ACHN (cell line): Measurements from ENCODE around the gene SLC19A2.
"Not testable (repeated sequence)": the region's sequence is repeated elsewhere in the genome, so short reads cannot be mapped to it uniquely, and the experiment has no call there.

Source experiments
- DNase-seq: peaks from one replicate; pipeline ENCODE4 v3.0.0-alpha.2; 2015
- in situ Hi-C: cut with HindIII; loops from 2 replicates; pipeline ENCODE4 v1.10.0; 2017; ENCODE audit warnings: low sequenced_read_pairs, low pct_ligation_motif_present, low pct_unique_long_range_greater_than_20kb

SLC19A2 gene, protein sequence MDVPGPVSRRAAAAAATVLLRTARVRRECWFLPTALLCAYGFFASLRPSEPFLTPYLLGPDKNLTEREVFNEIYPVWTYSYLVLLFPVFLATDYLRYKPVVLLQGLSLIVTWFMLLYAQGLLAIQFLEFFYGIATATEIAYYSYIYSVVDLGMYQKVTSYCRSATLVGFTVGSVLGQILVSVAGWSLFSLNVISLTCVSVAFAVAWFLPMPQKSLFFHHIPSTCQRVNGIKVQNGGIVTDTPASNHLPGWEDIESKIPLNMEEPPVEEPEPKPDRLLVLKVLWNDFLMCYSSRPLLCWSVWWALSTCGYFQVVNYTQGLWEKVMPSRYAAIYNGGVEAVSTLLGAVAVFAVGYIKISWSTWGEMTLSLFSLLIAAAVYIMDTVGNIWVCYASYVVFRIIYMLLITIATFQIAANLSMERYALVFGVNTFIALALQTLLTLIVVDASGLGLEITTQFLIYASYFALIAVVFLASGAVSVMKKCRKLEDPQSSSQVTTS

GRCh38 chr1:169485431-169486280 lies at the start of gene SLC19A2:
TSS of gene SLC19A2 (minus strand) at chr1:169485944. CDS start at chr1:169485766, 178 bp downstream.
- in situ Hi-C loops, result no loop called here

GRCh38 chr1:169534653-169535052 lies 48.9 kb upstream of the SLC19A2 start:
- in situ Hi-C loops, result no loop called here
- no peak for DNase-seq

More at GRCh38 chr1:169485431-169486280, at the start of gene SLC19A2:
- DNase-seq, result peak; percentile 100

GRCh38 chr1:169533528-169534190 lies 47.9 kb upstream of the SLC19A2 start:
- DNase-seq, in situ Hi-C loops: not testable (repeated sequence)

- in situ Hi-C loops, result no loop called here
- no peak for DNase-seq
These were observed 44.7 kb upstream of the SLC19A2 start for GRCh38 chr1:169530448-169530847.

GRCh38 chr1:169529068-169529642 lies 43.4 kb upstream of the SLC19A2 start:
- peak; percentile 77 for DNase-seq
- in situ Hi-C loops, result no loop called here

GRCh38 chr1:169528215-169529067 lies 42.7 kb upstream of the SLC19A2 start:
- in situ Hi-C loops, result no loop called here
- DNase-seq, result no peak

DNA sequence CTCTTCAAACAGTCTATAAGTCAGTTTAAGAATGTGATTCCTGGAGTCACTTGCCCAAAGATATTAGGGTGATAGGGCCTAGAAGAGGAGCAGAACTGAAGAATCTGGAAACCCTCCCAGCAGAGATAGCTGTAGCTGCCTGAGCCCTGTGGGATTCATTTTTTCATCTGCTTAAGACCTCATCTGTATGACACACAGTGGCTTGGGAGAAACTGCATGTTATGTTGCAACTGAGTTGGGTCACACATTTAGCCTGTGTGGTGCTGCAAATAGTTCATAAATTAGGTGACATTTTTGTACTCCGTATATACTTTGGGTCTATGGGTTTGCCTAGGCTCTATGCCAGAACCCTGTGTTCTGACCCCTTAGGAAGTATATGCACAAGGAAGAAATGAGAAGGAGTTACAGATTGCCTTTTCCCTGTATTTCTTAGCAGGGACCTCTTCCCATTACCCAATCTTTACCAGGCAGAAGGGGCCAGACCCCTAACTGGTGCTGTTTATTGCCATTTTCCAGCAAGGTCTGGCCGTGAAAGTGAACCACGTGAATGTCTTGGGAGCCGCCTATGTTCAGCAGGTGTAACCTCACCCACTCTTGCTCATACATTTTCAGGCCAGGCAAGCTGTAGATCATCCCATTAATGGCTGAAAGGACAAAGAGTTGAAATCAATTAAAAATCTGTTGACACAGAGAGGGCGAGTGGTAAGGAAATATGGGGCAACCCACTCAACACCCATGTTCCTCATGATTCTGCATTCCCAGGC lies 41.9 kb upstream of the SLC19A2 start:
- in situ Hi-C loops, result no loop called here
- DNase-seq, result no peak

DNA sequence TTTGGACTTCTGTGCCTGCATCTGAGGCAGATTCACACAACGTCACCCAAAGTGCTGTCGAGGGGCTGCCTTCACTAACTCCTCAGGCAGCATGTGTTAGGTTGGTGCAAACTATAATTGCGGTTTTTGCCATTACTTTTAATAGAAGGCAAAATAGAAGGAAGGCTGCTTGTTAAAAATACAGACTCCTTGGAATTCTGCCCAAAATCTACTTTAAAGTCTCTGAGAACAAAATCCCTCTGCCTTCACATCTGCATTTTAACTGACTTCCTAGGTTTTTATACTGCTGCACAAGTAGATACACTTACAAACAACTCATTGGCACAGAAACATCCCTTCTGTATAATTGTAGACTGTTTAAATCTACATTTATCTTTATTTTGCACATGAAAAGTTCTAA lies 41.3 kb upstream of the SLC19A2 start:
- no peak for DNase-seq
- in situ Hi-C loops, result no loop called here

DNA sequence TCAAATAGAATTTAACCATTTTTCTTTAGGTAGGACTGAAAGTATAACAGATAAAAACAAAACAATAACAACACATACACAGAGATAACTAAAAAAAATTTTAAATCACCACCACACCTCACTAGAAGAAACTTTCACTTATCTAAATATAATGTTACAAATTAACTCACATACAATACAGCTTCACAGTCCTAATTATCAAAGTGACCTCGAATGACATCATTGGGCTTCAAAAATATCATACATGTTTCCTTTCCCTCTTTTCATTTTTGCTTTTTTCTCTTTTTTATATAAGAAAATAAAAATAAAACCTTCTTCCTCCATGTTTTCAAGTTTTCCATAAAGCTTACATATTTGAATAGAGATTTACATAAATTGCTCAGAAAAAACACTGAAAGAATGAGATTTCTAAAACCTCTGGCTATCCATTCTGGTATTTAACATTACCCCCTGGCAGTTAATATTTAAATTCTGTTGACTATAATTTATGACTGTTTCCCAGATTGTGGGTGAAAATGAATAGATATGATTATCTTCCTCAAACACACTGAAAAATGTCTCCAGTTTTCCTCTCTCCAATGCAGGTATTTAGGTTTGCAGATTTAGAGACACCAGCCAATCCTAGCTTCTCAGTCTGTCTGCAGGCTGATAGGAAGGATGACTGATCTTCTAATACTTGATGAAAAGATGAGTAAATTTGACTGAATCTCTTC lies 40.5 kb upstream of the SLC19A2 start:
- in situ Hi-C loops, result no loop called here

GRCh38 chr1:169525391-169525790 lies 39.6 kb upstream of the SLC19A2 start:
- DNase-seq, result no peak
- in situ Hi-C loops, result no loop called here

More for the DNA sequence above, 40.5 kb upstream of the SLC19A2 start:
- DNase-seq, result no peak

DNA sequence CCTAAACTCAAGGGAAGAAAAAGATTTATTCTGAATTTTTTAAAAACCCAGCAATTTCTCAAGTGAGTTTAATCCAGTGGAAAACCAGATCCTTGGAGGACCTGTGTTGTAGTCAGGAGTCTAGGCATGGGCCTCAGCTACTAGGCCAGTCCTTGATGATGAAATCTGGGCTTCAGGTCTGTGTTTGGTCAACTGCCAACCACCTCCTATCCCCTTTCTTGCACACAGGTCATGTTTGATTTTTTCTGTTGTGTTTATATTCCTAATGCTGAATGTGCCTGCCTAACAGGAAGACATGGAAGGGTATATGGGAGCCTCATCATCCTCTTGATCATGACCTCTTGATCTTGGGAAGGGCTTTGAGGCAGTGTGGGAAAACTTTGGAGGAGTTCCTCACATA lies 38.2 kb upstream of the SLC19A2 start:
- DNase-seq, result no peak
- in situ Hi-C loops, result no loop called here

DNA sequence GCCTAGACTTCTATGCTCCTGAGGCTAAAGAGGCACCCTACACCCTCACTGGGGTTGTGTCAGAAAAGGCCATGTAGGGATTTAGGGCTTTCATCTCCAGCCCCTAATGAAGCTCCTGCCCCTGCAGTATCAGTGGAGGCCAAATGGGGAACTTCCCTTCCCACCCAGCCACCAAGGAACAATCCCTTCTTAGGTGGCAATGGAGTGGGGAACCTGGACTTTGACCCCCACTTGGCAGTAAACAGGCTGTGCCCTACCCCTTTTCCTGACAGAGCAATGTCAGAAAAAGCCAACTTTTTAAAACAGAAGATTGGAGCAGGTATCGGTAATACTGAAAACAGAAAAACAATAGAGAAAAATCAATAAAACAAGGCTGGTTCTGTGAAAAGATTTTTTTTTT lies 35.5 kb upstream of the SLC19A2 start:
- in situ Hi-C loops, result no loop called here
- DNase-seq, result no peak

DNA sequence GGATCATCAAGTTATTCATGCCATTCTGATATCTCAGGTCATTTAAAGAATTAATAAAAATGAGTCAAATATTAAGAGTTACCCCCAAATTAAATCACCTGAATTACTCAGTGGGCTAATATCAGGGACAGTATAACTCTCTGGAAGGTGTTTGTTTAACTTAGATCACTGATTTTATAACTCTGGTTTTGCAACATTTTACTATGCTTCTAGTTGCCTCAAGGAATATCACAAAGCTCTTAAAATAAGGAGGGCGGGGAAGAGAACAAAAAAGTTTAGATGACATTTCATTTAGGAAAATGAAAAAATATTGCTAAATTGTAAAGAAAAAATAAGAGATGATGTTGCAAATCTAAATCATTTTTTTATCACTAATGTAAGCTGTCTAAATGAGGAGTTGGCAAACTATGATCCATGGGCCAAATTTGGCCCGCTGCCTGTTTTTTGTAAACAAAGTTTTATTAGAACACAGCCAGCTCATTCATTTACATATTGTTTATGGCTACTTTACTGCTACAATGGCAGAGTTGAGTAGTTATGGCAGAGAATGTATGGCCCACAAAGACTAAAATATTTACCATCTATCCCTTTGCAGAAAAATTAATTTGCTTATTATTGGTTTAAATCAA lies 31.9 kb upstream of the SLC19A2 start:
- in situ Hi-C loops, result no loop called here

DNA sequence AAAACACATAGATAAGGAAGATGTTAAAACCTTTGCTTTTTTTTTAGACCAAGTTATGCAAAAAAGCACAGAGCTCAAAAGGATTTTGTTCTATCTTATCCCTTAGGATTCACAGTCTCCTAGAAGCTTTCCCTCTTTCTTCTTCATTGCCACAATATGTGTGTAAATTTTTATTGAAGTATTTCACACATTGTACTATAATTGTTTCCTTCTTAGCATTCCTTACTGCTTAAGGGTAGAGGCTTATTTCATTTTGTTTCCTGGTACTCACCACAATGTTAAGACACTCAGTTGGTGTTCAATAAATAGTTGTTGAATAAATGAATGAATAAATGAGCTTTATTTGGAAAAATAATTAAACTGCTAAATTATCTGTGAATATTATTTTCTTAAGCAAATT lies 29.9 kb upstream of the SLC19A2 start:
- in situ Hi-C loops, result no loop called here
- no peak for DNase-seq

More for the DNA sequence above, 31.9 kb upstream of the SLC19A2 start:
- DNase-seq, result no peak

GRCh38 chr1:169514566-169515270 lies 29.0 kb upstream of the SLC19A2 start:
- in situ Hi-C loops, result no loop called here
- no peak for DNase-seq
